K562 (cell line): ENCODE results near the gene ZNF615. TPM values are rescaled to one million over a fixed set of nuclear protein-coding genes. Genes with fewer than 3 reads are reported as not detected.

Experiments used
- ARHGAP35 ChIP-seq: fragments of 450-650 bp; IDR thresholded peaks from 2 replicates; pipeline ENCODE4 v1.6.1; 2018; ENCODE audit not compliant: partially characterized antibody
- E2F6 ChIP-seq, 2 experiments: IDR thresholded peaks; 2 replicates each; pipeline ENCODE4 v1.6.1; 2011; ENCODE audit warnings: borderline replicate concordance in 1 of 2, control low read depth in 1 of 2, low read depth in 1 of 2, low read length in 1 of 2, mild to moderate bottlenecking in 1 of 2, mixed read lengths in 1 of 2, moderate library complexity in 1 of 2; ENCODE audit not compliant: insufficient read depth in 1 of 2, insufficient read length in 1 of 2, poor library complexity in 1 of 2, severe bottlenecking in 1 of 2; ENCODE audit errors: extremely low read depth in 1 of 2
- HNRNPK ChIP-seq: fragments of 200-400 bp; formaldehyde crosslinking; IDR thresholded peaks from one replicate; pipeline ENCODE4 v1.6.1; 2018; ENCODE audit warnings: mild to moderate bottlenecking, low read depth, low read length; ENCODE audit not compliant: poor library complexity, severe bottlenecking
- KAT2B ChIP-seq: IDR thresholded peaks from one replicate; pipeline ENCODE4 v1.6.1; 2012; ENCODE audit warnings: low read depth, mild to moderate bottlenecking, control low read depth, inconsistent platforms, low read length, moderate library complexity
- KAT7 ChIP-seq: sonication (generic); formaldehyde crosslinking; IDR thresholded peaks from 2 replicates; pipeline ENCODE4 v1.8.0; 2022; ENCODE audit warnings: missing genetic modification reagents, mild to moderate bottlenecking, borderline replicate concordance
- MBD1 ChIP-seq: fragments of 250-450 bp; sonication (Bioruptor Pico); IDR thresholded peaks from 2 replicates; pipeline ENCODE4 v1.8.0; 2022; ENCODE audit warnings: inconsistent platforms
- POLR2A ChIP-seq: fragments of 450-650 bp; conservative IDR thresholded peaks from 2 replicates; pipeline ENCODE4 v1.6.1; 2016
- PPARD ChIP-seq: fragments of 250-450 bp; sonication (Bioruptor Pico); IDR thresholded peaks from 2 replicates; pipeline ENCODE4 v1.8.0; 2022; ENCODE audit warnings: inconsistent platforms, mild to moderate bottlenecking, moderate library complexity
- SOX6 ChIP-seq: fragments of 450-650 bp; IDR thresholded peaks from 2 replicates; pipeline ENCODE4 v1.6.1; 2014; ENCODE audit warnings: mild to moderate bottlenecking
- TCF7 ChIP-seq: sonication (generic); IDR thresholded peaks from 2 replicates; pipeline ENCODE4 v1.6.1; 2016; ENCODE audit warnings: antibody characterized with exemption, borderline replicate concordance
- TEAD4 ChIP-seq, 2 experiments: sonication (generic) in 1 of 2; formaldehyde crosslinking in 1 of 2; IDR thresholded peaks; 2 replicates each; pipeline versions ENCODE4 v1.6.1 to v1.8.0; 2012 to 2022; ENCODE audit warnings: borderline replicate concordance in 1 of 2, inconsistent platforms in 1 of 2, low read length in 1 of 2, mild to moderate bottlenecking in 1 of 2, missing genetic modification reagents in 1 of 2
- ZHX1 ChIP-seq: fragments of 150-350 bp; conservative IDR thresholded peaks from 2 replicates; pipeline ENCODE4 v1.6.1; 2014; ENCODE audit warnings: low read length
- ZNF76 ChIP-seq: fragments of 250-450 bp; sonication (Bioruptor Pico); IDR thresholded peaks from 2 replicates; pipeline ENCODE4 v1.4.0; 2020; ENCODE audit warnings: mild to moderate bottlenecking, moderate library complexity, borderline replicate concordance
- polyA plus RNA-seq, 8 experiments: library from polyadenylated mRNA; depleted of rRNA in 4 of 8; stranded (reverse) in 5 of 8; unstranded in 3 of 8; fragments of >200 nt; fragmentation: Nextera tagmentation in 2 of 8; fragmentation: Illumina TruSeq in 1 of 8; extraction: Ambion mirVana in 2 of 8; extraction: Trizol in 1 of 8; gene quantifications; 2 replicates each; pipeline versions ENCODE4 v1.2.1 to v1.2.3, GENCODE V29; 2011 to 2014; ENCODE audit warnings: inconsistent platforms in 1 of 8, missing spikeins in 1 of 8
- total RNA-seq, 7 experiments: library from RNA; depleted of rRNA in 6 of 7; stranded (reverse); fragments of >200 nt in 6 of 7; fragmentation: Illumina TruSeq in 2 of 7; extraction: Trizol in 2 of 7; gene quantifications; 2 replicates each; pipeline versions ENCODE4 v1.2.1 to v1.2.3, GENCODE V29; 2011 to 2021; ENCODE audit warnings: low replicate concordance in 1 of 7
- TF ChIP-seq, protein P1 (sequence below): fragments of 250-450 bp; sonication (Bioruptor Pico); IDR thresholded peaks from 2 replicates; pipeline ENCODE4 v1.4.0; 2020; ENCODE audit warnings: mild to moderate bottlenecking, moderate library complexity

The ZNF615 gene
- total and polyA plus RNA-seq, 9 of the 15 experiments (the other 6 are each of a cell fraction or from before 2014, with no cell fraction given): 1.2 to 4.4 (median 2.7) TPM

GRCh38 chr19:52048555-52049501, 40.8 kb upstream of the ZNF615 start, which contains the start of gene ZNF432 (continued):
- no peak for TF ChIP-seq ZHX1
- no peak for TF ChIP-seq HNRNPK
- no peak for TF ChIP-seq PPARD (CRISPR knock-in tag)
- no peak for TF ChIP-seq KAT2B
- no peak for TF ChIP-seq ZNF76 (CRISPR knock-in tag)
- TF ChIP-seq ARHGAP35: no peak
- TF ChIP-seq, protein P1, sequence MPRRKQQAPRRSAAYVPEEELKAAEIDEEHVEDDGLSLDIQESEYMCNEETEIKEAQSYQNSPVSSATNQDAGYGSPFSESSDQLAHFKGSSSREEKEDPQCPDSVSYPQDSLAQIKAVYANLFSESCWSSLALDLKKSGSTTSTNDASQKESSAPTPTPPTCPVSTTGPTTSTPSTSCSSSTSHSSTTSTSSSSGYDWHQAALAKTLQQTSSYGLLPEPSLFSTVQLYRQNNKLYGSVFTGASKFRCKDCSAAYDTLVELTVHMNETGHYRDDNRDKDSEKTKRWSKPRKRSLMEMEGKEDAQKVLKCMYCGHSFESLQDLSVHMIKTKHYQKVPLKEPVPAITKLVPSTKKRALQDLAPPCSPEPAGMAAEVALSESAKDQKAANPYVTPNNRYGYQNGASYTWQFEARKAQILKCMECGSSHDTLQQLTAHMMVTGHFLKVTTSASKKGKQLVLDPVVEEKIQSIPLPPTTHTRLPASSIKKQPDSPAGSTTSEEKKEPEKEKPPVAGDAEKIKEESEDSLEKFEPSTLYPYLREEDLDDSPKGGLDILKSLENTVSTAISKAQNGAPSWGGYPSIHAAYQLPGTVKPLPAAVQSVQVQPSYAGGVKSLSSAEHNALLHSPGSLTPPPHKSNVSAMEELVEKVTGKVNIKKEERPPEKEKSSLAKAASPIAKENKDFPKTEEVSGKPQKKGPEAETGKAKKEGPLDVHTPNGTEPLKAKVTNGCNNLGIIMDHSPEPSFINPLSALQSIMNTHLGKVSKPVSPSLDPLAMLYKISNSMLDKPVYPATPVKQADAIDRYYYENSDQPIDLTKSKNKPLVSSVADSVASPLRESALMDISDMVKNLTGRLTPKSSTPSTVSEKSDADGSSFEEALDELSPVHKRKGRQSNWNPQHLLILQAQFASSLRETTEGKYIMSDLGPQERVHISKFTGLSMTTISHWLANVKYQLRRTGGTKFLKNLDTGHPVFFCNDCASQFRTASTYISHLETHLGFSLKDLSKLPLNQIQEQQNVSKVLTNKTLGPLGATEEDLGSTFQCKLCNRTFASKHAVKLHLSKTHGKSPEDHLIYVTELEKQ (CRISPR knock-in tag): no peak
- TF ChIP-seq MBD1: no peak
- TF ChIP-seq KAT7: peak; percentile 31; the same call in 1 of the 2 replicates
- TF ChIP-seq TEAD4 (IDR thresholded peaks at IDR 0.05; ENCODE audit: low read length): peak; percentile 16; the same call in 1 of the 2 replicates
- no peak for TF ChIP-seq TEAD4 (CRISPR knock-in tag; IDR thresholded peaks at IDR 0.05; ENCODE audit: borderline replicate concordance)
- peak; percentile 79 for TF ChIP-seq POLR2A
- peak; percentile 19 to 35 for TF ChIP-seq E2F6 (IDR thresholded peaks at IDR 0.05; ENCODE audit: borderline replicate concordance in 1 of 2, extremely low read depth in 1 of 2, insufficient read depth in 1 of 2, insufficient read length in 1 of 2, low read depth in 1 of 2, low read length in 1 of 2, poor library complexity in 1 of 2, severe bottlenecking in 1 of 2)
- TF ChIP-seq TCF7: no peak
- TF ChIP-seq SOX6: 0 out of 2 replicates have a peak, but pooled peaks have one; percentile 4
